HCT116 (cell line): ENCODE results near the gene PGC. TPM values are rescaled to one million over a fixed set of nuclear protein-coding genes. Genes with fewer than 3 reads are reported as not detected.
A peak's percentile ranks its signal among the peaks of the same experiment; 100 is the strongest.

Source experiments
- ATAC-seq: fragments of 200-7000 bp; cut with Tn5 transposase; 2 replicates; pipeline ENCODE4 v1.9.1; 2020; ENCODE audit warnings: mild to moderate bottlenecking, moderate library complexity
- BruUV-seq: library from RNA; stranded (reverse); fragments of 400-500 nt; replicated peaks from 2 replicates; lab custom pipeline; 2021; lab: Mats Ljungman, UMichigan
- CTCF ChIA-PET: fragments of 300-600 bp; sonication (Branson Sonifier 250); formaldehyde crosslinking; loops from one replicate; lab custom pipeline; 2021; ENCODE audit warnings: antibody characterized with exemption; lab: Charles Lee
- POLR2A ChIA-PET: fragments of 300-600, 350-600 bp; sonication (Branson Sonifier 250); formaldehyde crosslinking; loops from one replicate; lab custom pipeline; 2021; ENCODE audit warnings: antibody characterized with exemption; lab: Charles Lee
- RAD21 ChIA-PET, 2 experiments: fragments of 300-600 bp; sonication (Branson Sonifier 250); formaldehyde crosslinking; loops; one replicate each; lab custom pipeline; 2023; ENCODE audit warnings: low total read pairs in 2 of 2; ENCODE audit not compliant: uncharacterized antibody in 2 of 2, unreplicated experiment in 2 of 2, low non-redundant PET in 1 of 2; lab: Charles Lee
- DNase-seq: peaks from one replicate; pipeline ENCODE4 v3.0.0-alpha.2; 2010; ENCODE audit warnings: low read depth, low spot score
- H2AFZ ChIP-seq: fragments of 200-600 bp; shearing (Covaris generic), sonication (generic); 2 replicates; pipeline ENCODE4 v1.6.1; 2017; ENCODE audit warnings: low read depth, mixed run types, mixed read lengths, antibody characterized with exemption, low read length; ENCODE audit not compliant: poor library complexity, severe bottlenecking
- H3K27ac ChIP-seq: 2 replicates; pipeline ENCODE4 v1.5.1; 2012; ENCODE audit warnings: low read depth, low read length
- H3K27me3 ChIP-seq: fragments of 200-600 bp; sonication (generic); 2 replicates; pipeline ENCODE4 v1.6.1; 2016; ENCODE audit warnings: mixed run types, low read length, mixed read lengths; ENCODE audit not compliant: insufficient read depth
- H3K36me3 ChIP-seq, 2 experiments: fragments of 200-500 bp in 1 of 2; fragments of 200-600 bp in 1 of 2; sonication (Bioruptor generic) in 1 of 2; sonication (generic) in 1 of 2; 2 replicates each; pipeline versions ENCODE4 v1.5.1 to v1.6.1; 2014 to 2016; ENCODE audit warnings: low read length in 2 of 2, inconsistent platforms in 1 of 2, mixed read lengths in 1 of 2, mixed run types in 1 of 2; ENCODE audit not compliant: insufficient read depth in 2 of 2, control insufficient read depth in 1 of 2
- H3K4me1 ChIP-seq, 2 experiments: fragments of 200-600 bp in 1 of 2; sonication (generic) in 1 of 2; 2 replicates each; pipeline versions ENCODE4 v1.5.1 to v1.6.1; 2012 to 2017; ENCODE audit warnings: low read length in 2 of 2, inconsistent platforms in 1 of 2, mild to moderate bottlenecking in 1 of 2, mixed read lengths in 1 of 2, mixed run types in 1 of 2, moderate library complexity in 1 of 2; ENCODE audit not compliant: insufficient read depth in 2 of 2, control insufficient read depth in 1 of 2
- H3K4me2 ChIP-seq: fragments of 200-600 bp; sonication (generic); 2 replicates; pipeline ENCODE4 v1.6.1; 2017; ENCODE audit warnings: mixed run types, low read length, mixed read lengths
- H3K4me3 ChIP-seq, 2 experiments: fragments of 200-600 bp in 1 of 2; sonication (generic) in 1 of 2; replicated peaks in 1 of 2; 2 replicates each; pipeline ENCODE4 v1.5.1; 2011 to 2016; ENCODE audit warnings: low read length in 2 of 2, control low read depth in 1 of 2, low read depth in 1 of 2, mild to moderate bottlenecking in 1 of 2, mixed read lengths in 1 of 2, mixed run types in 1 of 2
- H3K79me2 ChIP-seq: fragments of 200-600 bp; sonication (generic); 2 replicates; pipeline ENCODE4 v1.6.1; 2017; ENCODE audit warnings: mild to moderate bottlenecking, mixed run types, low read length, moderate library complexity, mixed read lengths; ENCODE audit not compliant: insufficient read depth
- H3K9ac ChIP-seq: fragments of 200-600 bp; sonication (generic); 2 replicates; pipeline ENCODE4 v1.6.1; 2016; ENCODE audit warnings: low read length, mixed read lengths
- H3K9me2 ChIP-seq: fragments of 200-600 bp; sonication (generic), shearing (Covaris generic); 2 replicates; pipeline ENCODE4 v1.6.1; 2017; ENCODE audit warnings: mixed run types, mild to moderate bottlenecking, moderate library complexity; ENCODE audit not compliant: insufficient read depth
- H3K9me3 ChIP-seq, 2 experiments: fragments of 200-500 bp in 1 of 2; fragments of 200-600 bp in 1 of 2; sonication (Bioruptor generic) in 1 of 2; sonication (generic) in 1 of 2; 2 replicates each; pipeline ENCODE4 v1.6.1; 2014 to 2017; ENCODE audit warnings: low read length in 2 of 2, mixed read lengths in 2 of 2, inconsistent platforms in 1 of 2, low read depth in 1 of 2, mild to moderate bottlenecking in 1 of 2, mixed run types in 1 of 2, moderate library complexity in 1 of 2; ENCODE audit not compliant: control insufficient read depth in 1 of 2, insufficient read depth in 1 of 2
- H4K20me1 ChIP-seq: fragments of 200-600 bp; sonication (generic), shearing (Covaris generic); 2 replicates; pipeline ENCODE4 v1.6.1; 2017; ENCODE audit warnings: mixed run types, mild to moderate bottlenecking, moderate library complexity; ENCODE audit not compliant: insufficient read depth
- CBX3 ChIP-seq: IDR thresholded peaks from 2 replicates; pipeline ENCODE4 v1.6.1; 2012; ENCODE audit warnings: low read depth
- CEBPB ChIP-seq: IDR thresholded peaks from 2 replicates; pipeline ENCODE4 v1.6.1; 2012; ENCODE audit warnings: low read depth
- EGR1 ChIP-seq: IDR thresholded peaks from 2 replicates; pipeline ENCODE4 v1.6.1; 2012; ENCODE audit warnings: low read depth
- ELF1 ChIP-seq: IDR thresholded peaks from 2 replicates; pipeline ENCODE4 v1.6.1; 2012; ENCODE audit warnings: low read depth, borderline replicate concordance
- EZH2 ChIP-seq: fragments of 200-600 bp; sonication (generic); IDR thresholded peaks from 2 replicates; pipeline ENCODE4 v1.6.1; 2017; ENCODE audit warnings: antibody characterized with exemption, mixed run types
- EZH2phosphoT487 ChIP-seq: fragments of 200-600 bp; IDR thresholded peaks from 2 replicates; pipeline ENCODE4 v1.6.1; 2018; ENCODE audit warnings: antibody characterized with exemption, borderline replicate concordance
- FOSL1 ChIP-seq: IDR thresholded peaks from 2 replicates; pipeline ENCODE4 v1.6.1; 2012; ENCODE audit warnings: low read depth
- SIN3A ChIP-seq: IDR thresholded peaks from 2 replicates; pipeline ENCODE4 v1.6.1; 2012; ENCODE audit warnings: low read depth
- TCF7L2 ChIP-seq: IDR thresholded peaks from 2 replicates; pipeline ENCODE4 v1.7.0; 2011; ENCODE audit warnings: borderline replicate concordance, inconsistent platforms; ENCODE audit not compliant: insufficient read depth, insufficient read length; ENCODE audit errors: extremely low read depth
- YY1 ChIP-seq: IDR thresholded peaks from 2 replicates; pipeline ENCODE4 v1.6.1; 2011; ENCODE audit warnings: low read length, low read depth, moderate library complexity, mild to moderate bottlenecking; ENCODE audit not compliant: insufficient replicate concordance; ENCODE audit errors: extremely low read depth
- ZFX ChIP-seq: fragments of 450-650 bp; IDR thresholded peaks from 2 replicates; pipeline ENCODE4 v1.6.1; 2017
- ZNF274 ChIP-seq: fragments of 200-500 bp; sonication (Bioruptor generic); IDR thresholded peaks from 2 replicates; pipeline ENCODE4 v1.6.1; 2014; ENCODE audit warnings: mild to moderate bottlenecking, low read depth, low read length, inconsistent platforms
- intact Hi-C: fragments of 100-400 bp; cut with micrococcal nuclease; formaldehyde crosslinking; loops from 2 replicates; pipeline ENCODE4 v1.10.0; 2022
- total RNA-seq: library from RNA; stranded (reverse); gene quantifications from one replicate; pipeline ENCODE4 v1.2.1, GENCODE V29; 2021; ENCODE audit not compliant: unreplicated experiment

The PGC gene
- total RNA-seq, 1 experiment from 2014 or later = 1.2 TPM

DNA sequence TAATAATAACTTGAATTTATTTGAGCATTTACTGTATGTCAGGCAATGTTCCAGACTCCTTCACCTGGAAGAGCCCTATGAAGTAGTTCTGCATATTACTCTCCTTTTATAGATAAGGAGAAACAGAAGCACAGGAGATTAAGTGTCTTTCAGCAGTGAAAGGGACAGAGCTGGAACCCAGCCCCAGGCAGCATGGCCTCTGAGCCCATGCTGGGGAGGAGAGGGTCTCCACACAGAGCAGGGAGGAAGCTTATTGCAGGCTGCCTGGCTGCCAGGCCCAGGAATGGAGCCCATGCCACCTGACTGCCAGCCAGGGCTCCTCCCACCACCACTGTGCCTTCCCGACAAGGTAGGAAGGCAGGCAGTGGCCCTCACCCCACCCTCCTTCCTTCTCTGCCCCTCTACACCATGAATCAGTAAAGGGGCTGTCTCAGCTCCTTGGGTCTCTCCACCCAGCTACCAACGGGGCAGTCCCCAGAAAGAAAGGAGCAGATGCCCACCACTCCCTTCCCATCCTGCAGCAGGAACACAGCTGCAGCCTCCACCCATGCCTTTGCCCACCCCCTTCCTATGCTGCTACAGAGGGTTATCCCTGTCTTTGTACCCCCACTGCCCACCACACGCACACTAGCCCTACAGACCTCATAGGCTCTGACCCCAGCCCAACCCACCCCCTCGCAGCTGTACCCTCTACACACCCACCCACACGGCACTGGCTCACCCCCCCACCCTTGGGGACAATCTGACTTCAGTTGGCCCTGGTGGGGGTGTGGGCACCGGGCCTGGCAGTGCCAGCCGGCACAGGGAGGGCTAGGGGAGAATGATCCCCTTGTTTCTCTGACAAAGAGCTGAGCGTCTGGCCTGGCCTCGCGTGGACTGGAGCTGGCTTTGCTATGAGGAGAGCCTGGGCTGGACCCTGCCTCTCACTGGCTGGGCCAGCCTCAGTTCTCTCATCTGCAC, 53.6 kb downstream of the PGC start:
- RAD21 ChIA-PET = no interaction called here
- Histone ChIP-seq H4K20me1 (no peaks in the 10 kb centered on the region), H3K79me2 (no peaks in the 10 kb centered on the region), H3K9me2 (no peaks in the 10 kb centered on the region), H2AFZ (no peak overlapping the region), H3K4me2 (no peak overlapping the region), H3K9ac (no peak overlapping the region), H3K4me1 (peaks cover 5 to 14% of the 10 kb centered on the region in 2 experiments; a peak in 3 of 4 replicates)
- intact Hi-C loops = no loop called here
- POLR2A ChIA-PET = no interaction called here
- DNase-seq (no peak), ATAC-seq (0 out of 2 replicates have a peak, but pooled peaks have one; percentile 21)
- CTCF ChIA-PET = interaction anchor here (1.0 to 4.3 kb wide), 3 partner anchors 12 to 40 kb away, joined by 3 to 19 read pairs (median 4); no protein-coding TSS in a partner anchor
- TF ChIP-seq YY1 (no peak), CEBPB (no peak), FOSL1 (no peak), ZNF274 (no peak), SIN3A (no peak)
- TF ChIP-seq, all 23 proteins: peak for 0
- H3K27ac ChIP-seq = no peak overlapping the region
- H3K4me3 ChIP-seq = no peak overlapping the region
- no TSS peak for BruUV-seq
- no peaks in the 10 kb centered on the region for H3K27me3 ChIP-seq
- H3K9me3 ChIP-seq = no peaks in the 10 kb centered on the region
- H3K36me3 ChIP-seq = no peaks in the 10 kb centered on the region

- no peak overlapping the region for H3K4me3 ChIP-seq
- H3K79me2 ChIP-seq = no peaks in the 10 kb centered on the region
- H3K9ac ChIP-seq = no peak overlapping the region
- H3K36me3 ChIP-seq = no peaks in the 10 kb centered on the region
- BruUV-seq = no TSS peak
- DNase-seq (no peak), ATAC-seq (no peak)
- CTCF ChIA-PET = interaction anchor here (1.1 to 4.3 kb wide), 2 partner anchors 11 to 13 kb away, joined by 4 to 19 read pairs; no protein-coding TSS in a partner anchor
- peaks cover 5 to 14% of the 10 kb centered on the region in 2 experiments; a peak in 3 of 4 replicates for H3K4me1 ChIP-seq
- intact Hi-C loops = no loop called here
- H3K4me2 ChIP-seq = no peak overlapping the region
- H2AFZ ChIP-seq = no peak overlapping the region
- H3K27me3 ChIP-seq = no peaks in the 10 kb centered on the region
- no peaks in the 10 kb centered on the region for H3K9me2 ChIP-seq
- H3K27ac ChIP-seq = no peak overlapping the region
- RAD21 ChIA-PET = no interaction called here
- TF ChIP-seq ELF1 (no peak), CBX3 (no peak), EGR1 (no peak), TCF7L2 (no peak), EZH2phosphoT487 (no peak), YY1 (no peak), ZFX (no peak), EZH2 (no peak), CEBPB (no peak)
- no peaks in the 10 kb centered on the region for H4K20me1 ChIP-seq
- POLR2A ChIA-PET = no interaction called here
- no peaks in the 10 kb centered on the region for H3K9me3 ChIP-seq
These were observed 54.5 kb downstream of the PGC start for GRCh38 chr6:41692730-41693129.
